ENCODE measurements around the gene CIAO3.
A peak's percentile ranks its signal among the peaks of the same experiment; 100 is the strongest.

Gene CIAO3

DNA sequence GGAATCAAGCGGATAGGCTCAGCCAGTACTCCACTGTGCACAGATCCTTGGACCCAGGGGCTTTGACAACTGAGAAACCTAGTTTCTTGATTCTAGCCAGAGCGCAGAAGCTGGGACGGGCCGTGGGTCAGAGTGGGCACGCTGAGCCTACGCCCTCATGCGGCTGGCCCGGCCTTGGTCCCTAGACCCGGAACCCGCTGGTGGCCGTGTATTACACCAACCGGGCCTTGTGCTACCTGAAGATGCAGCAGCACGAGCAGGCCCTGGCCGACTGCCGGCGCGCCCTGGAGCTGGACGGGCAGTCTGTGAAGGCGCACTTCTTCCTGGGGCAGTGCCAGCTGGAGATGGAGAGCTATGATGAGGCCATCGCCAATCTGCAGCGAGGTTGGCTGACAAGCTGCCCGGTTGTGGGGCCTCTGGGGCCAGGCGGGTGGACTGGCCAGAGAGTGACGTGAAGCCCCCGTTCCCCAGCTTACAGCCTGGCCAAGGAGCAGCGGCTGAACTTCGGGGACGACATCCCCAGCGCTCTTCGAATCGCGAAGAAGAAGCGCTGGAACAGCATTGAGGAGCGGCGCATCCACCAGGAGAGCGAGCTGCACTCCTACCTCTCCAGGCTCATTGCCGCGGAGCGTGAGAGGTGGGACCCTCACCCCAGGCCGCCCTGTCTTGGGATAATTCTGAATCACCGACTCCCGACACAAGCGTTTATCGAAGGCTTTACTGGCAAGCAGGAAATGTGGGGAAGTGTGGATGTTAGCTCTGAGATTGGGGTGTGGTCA, 59.6 kb downstream of the CIAO3 start:
- TF ChIP-seq, protein P1, sequence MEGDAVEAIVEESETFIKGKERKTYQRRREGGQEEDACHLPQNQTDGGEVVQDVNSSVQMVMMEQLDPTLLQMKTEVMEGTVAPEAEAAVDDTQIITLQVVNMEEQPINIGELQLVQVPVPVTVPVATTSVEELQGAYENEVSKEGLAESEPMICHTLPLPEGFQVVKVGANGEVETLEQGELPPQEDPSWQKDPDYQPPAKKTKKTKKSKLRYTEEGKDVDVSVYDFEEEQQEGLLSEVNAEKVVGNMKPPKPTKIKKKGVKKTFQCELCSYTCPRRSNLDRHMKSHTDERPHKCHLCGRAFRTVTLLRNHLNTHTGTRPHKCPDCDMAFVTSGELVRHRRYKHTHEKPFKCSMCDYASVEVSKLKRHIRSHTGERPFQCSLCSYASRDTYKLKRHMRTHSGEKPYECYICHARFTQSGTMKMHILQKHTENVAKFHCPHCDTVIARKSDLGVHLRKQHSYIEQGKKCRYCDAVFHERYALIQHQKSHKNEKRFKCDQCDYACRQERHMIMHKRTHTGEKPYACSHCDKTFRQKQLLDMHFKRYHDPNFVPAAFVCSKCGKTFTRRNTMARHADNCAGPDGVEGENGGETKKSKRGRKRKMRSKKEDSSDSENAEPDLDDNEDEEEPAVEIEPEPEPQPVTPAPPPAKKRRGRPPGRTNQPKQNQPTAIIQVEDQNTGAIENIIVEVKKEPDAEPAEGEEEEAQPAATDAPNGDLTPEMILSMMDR (IDR thresholded peaks at IDR 0.05), result peak; percentile 34
- no peak for TF ChIP-seq ZFX (IDR thresholded peaks at IDR 0.05; ENCODE audit: borderline replicate concordance)
- peak overlapping the region; percentile 98 for H3K27ac ChIP-seq

DNA sequence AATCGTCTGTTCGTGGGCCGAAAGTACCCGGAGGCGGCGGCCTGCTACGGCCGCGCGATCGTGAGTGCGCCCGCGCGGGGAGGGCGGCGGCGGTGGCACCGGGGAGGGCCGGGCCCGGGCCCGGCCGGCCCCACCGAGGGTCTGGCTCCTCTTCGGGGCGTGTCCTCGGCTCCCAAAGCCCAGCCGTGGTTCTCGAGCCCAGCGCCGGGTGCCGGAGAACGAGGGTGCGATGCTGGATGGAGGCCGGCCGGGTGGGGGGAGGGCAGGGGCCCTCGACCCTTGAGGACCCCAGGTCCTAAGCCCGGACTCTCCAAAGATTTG, 60.2 kb downstream of the CIAO3 start:
- TF ChIP-seq ZFX (IDR thresholded peaks at IDR 0.05; ENCODE audit: borderline replicate concordance), result no peak
- TF ChIP-seq, protein P1 (IDR thresholded peaks at IDR 0.05), result no peak
- peak overlapping the region; percentile 98 for H3K27ac ChIP-seq

DNA sequence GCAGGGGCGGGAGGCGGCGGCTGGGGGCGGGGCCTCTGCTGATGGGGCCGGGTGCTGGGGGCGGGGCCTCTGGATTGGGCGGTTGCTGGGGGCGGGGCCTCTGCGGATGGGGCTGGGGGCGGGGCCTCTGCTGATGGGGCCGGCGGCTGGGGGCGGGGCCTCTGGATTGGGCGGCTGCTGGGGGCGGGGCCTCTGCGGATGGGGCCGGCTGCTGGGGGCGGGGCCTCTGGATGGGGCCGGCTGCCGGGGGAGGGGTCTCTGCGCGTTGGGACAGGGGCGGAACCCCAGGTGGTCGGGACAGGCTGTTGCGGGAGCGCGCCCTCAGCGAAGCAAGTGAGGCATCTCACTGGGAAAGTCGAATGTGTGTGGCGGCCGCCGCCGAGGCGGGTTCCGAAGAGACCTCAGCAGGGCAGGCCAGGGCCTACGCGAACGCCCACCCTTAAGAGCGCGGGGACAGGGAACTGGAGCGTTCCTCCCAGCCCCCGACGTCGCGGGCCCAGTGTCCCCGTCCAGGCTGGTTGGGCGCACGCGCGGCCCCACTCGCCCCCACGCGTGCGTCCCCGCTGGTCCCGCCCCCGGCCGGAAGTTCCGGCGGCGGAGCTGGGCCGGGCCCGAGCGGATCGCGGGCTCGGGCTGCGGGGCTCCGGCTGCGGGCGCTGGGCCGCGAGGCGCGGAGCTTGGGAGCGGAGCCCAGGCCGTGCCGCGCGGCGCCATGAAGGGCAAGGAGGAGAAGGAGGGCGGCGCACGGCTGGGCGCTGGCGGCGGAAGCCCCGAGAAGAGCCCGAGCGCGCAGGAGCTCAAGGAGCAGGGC, 60.8 kb downstream of the CIAO3 start, which contains the start of gene STUB1:
Gene STUB1, plus strand, starts transcription at position 597 of the 811 bp plus-strand sequence. Its CDS starts 116 bp downstream, at position 713.
- TF ChIP-seq, protein P1 (IDR thresholded peaks at IDR 0.05), result no peak
- TF ChIP-seq ZFX (IDR thresholded peaks at IDR 0.05; ENCODE audit: borderline replicate concordance), result no peak
- peak within 1 kb of the TSS; percentile 98 for H3K27ac ChIP-seq

All from 22Rv1 (cell line).